Upper lobe of left lung (tissue), 6 donors: ENCODE results near the gene ZEB1. TPM values are rescaled to one million over a fixed set of nuclear protein-coding genes. Genes with fewer than 3 reads are reported as not detected.

Experiments
- ATAC-seq, 2 donors: fragments of 200-7000 bp; cut with Tn5 transposase; one replicate each; pipeline ENCODE4 v1.9.1; 2022; ENCODE audit warnings: mild to moderate bottlenecking in 2 of 2, moderate library complexity in 2 of 2; ENCODE audit not compliant: low FRiP score in 2 of 2
- DNase-seq, 2 donors: peaks; one replicate each; pipeline ENCODE4 v3.0.0-alpha.2; 2019 to 2020
- H3K27ac ChIP-seq, 4 donors: fragments of 200-600 bp; sonication (generic); one replicate each; pipeline ENCODE4 v1.5.1; 2016 to 2019
- H3K27me3 ChIP-seq, 4 donors: fragments of 200-600 bp; sonication (generic); one replicate each; pipeline ENCODE4 v1.5.1; 2017 to 2019
- H3K36me3 ChIP-seq, 4 donors: fragments of 200-600 bp; sonication (generic); one replicate each; pipeline ENCODE4 v1.5.1; 2016 to 2019
- H3K4me1 ChIP-seq, 4 donors: fragments of 200-600 bp; sonication (generic); one replicate each; pipeline ENCODE4 v1.5.1; 2018 to 2019
- H3K4me3 ChIP-seq, 4 donors: fragments of 200-600 bp; sonication (generic); one replicate each; pipeline ENCODE4 v1.5.1; 2017 to 2019; ENCODE audit warnings: mild to moderate bottlenecking in 2 of 4, moderate library complexity in 1 of 4
- H3K9me3 ChIP-seq, 4 donors: fragments of 200-600 bp; sonication (generic); one replicate each; pipeline ENCODE4 v1.5.1; 2018 to 2019
- CTCF ChIP-seq, 6 experiments: fragments of 450-650 bp in 4 of 6; fragments of 200-600 bp in 2 of 6; sonication (generic) in 2 of 6; IDR thresholded peaks; one replicate each; pipeline ENCODE4 v1.5.1; 2016 to 2019; ENCODE audit warnings: antibody characterized with exemption in 6 of 6
- EP300 ChIP-seq, 4 donors: sonication (generic); formaldehyde crosslinking; IDR thresholded peaks; one replicate each; pipeline ENCODE4 v1.5.1; 2017; ENCODE audit warnings: antibody characterized with exemption in 4 of 4, control low read depth in 2 of 4
- POLR2A ChIP-seq, 4 donors: fragments of 450-650 bp; IDR thresholded peaks; one replicate each; pipeline ENCODE4 v1.5.1; 2016 to 2017; ENCODE audit warnings: antibody characterized with exemption in 4 of 4, mild to moderate bottlenecking in 2 of 4
- POLR2AphosphoS5 ChIP-seq, 2 donors: sonication (generic); formaldehyde crosslinking; IDR thresholded peaks; one replicate each; pipeline ENCODE4 v1.5.1; 2017; ENCODE audit warnings: antibody characterized with exemption in 2 of 2
- WGBS, 2 donors: methylation state at CpG; one replicate each; pipeline ENCODE4 v1.1.5; 2017 to 2018; 5-methylcytosine and 5-hydroxymethylcytosine counted together
- total RNA-seq, 6 donors: library from RNA; depleted of rRNA in 4 of 6; stranded (reverse); fragments of >200 nt in 4 of 6; gene quantifications; one replicate each; pipeline versions ENCODE4 v1.1.0 to v1.2.1, GENCODE V29; 2016 to 2021
- donor health status: DM: no; HTN: no; CAD: no; lungs with moderate emphysema.
- donor health status: DM: no; HTN: yes; CAD: no; lungs with severe emphysema.

ZEB1 gene
- total RNA-seq, 6 donors from 2014 or later: 17.8 to 46.1 (median 32.6) TPM

DNA sequence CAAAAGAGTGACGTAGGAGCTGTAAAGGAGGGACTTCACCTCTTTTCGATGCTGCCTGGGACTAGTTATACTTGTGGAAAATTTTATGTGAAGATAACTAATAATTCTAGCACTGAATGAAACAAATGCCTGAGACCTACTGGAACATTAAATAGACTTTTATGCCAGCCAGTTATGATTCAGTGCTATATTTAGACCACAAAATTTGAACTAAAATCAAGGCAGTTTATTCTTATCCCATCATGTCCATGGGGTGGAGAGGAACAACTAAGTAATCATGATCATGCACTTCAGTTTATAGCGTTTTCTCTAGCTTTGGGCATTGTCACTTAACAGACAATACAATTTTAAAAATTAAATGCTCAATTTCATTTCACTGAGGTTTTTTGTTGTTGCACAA is 76.7 kb downstream of the ZEB1 start:
- TF ChIP-seq POLR2A (IDR thresholded peaks at IDR 0.05): no peak
- TF ChIP-seq EP300 (IDR thresholded peaks at IDR 0.05): no peak
- TF ChIP-seq CTCF (IDR thresholded peaks at IDR 0.05): no peak
- TF ChIP-seq POLR2AphosphoS5 (IDR thresholded peaks at IDR 0.05): no peak
- WGBS, 2 donors: 66 to 72% methylated on average over 3 of the region's 3 CpGs
- Histone ChIP-seq H3K4me3 (no peak overlapping the region), H3K9me3 (no peaks in the 10 kb centered on the region), H3K4me1 (no peaks in the 10 kb centered on the region), H3K27ac (no peak overlapping the region), H3K27me3 (no peaks in the 10 kb centered on the region), H3K36me3 (no peaks in the 10 kb centered on the region)
- no peak for ATAC-seq
- DNase-seq: no peak

DNA sequence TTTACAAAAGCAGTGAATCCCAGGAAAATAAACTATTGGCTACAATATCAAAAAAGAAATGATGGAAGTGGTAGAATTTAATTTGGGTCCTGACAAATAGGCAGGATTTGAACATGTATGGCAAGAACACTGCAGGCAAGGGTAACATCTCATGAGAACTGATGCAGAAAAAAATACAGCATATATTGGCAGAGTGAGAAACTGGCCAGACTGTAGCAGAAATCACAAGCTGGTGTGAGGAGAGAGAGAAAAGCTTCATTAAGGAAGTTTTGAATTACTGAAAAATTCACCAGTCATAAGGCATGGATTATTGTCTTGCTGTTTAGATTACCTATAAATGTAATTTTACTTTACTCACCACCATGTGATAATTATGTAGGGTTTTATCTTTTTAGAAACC is 77.4 kb downstream of the ZEB1 start:
- no peak overlapping the region for H3K27ac ChIP-seq
- ATAC-seq: no peak
- TF ChIP-seq EP300 (IDR thresholded peaks at IDR 0.05) (no peak), CTCF (IDR thresholded peaks at IDR 0.05) (no peak), POLR2AphosphoS5 (IDR thresholded peaks at IDR 0.05) (no peak), POLR2A (IDR thresholded peaks at IDR 0.05) (no peak)

GRCh38 chr10:31397852-31398251 is 78.8 kb downstream of the ZEB1 start:
- H3K4me3 ChIP-seq: no peak overlapping the region
- no peaks in the 10 kb centered on the region for H3K27me3 ChIP-seq
- no peak for TF ChIP-seq CTCF (IDR thresholded peaks at IDR 0.05)
- no peak for TF ChIP-seq POLR2AphosphoS5 (IDR thresholded peaks at IDR 0.05)
- no peak for TF ChIP-seq EP300 (IDR thresholded peaks at IDR 0.05)
- TF ChIP-seq POLR2A (IDR thresholded peaks at IDR 0.05): no peak
- H3K4me1 ChIP-seq: peaks cover 0 to 12% (median 3%) of the 10 kb centered on the region in 4 donors
- no peaks in the 10 kb centered on the region for H3K36me3 ChIP-seq
- ATAC-seq (no peak), DNase-seq (no peak)
- no peak overlapping the region for H3K27ac ChIP-seq
- 92 to 100% methylated on average over 1 of the region's 1 CpG for WGBS, 2 donors
- H3K9me3 ChIP-seq: no peaks in the 10 kb centered on the region

More for the DNA sequence above, 77.4 kb downstream of the ZEB1 start:
- Histone ChIP-seq H3K27me3 (no peaks in the 10 kb centered on the region), H3K9me3 (no peaks in the 10 kb centered on the region), H3K4me1 (peaks cover 0 to 4% (median 2%) of the 10 kb centered on the region in 4 donors), H3K36me3 (no peaks in the 10 kb centered on the region), H3K4me3 (no peak overlapping the region)
- DNase-seq: no peak

DNA sequence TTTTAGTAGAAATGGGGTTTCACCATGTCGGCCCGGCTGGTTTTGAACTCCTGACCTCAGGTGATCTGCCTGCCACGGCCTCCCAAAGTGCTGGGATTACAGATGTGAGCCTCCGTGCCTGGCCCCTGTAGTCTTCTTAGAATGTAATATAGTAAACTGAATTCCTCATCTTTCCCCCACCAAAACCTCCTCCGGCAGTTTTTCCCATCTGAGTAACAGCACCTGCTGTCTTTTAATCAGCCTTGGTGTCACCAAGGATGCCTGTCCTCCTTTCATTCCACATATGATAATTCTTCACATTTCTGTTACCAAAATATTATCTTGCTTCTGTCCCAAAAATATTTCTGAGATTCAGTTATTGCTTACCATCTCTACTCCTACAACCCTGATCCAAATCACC is 80.2 kb downstream of the ZEB1 start:
- H3K36me3 ChIP-seq: no peaks in the 10 kb centered on the region
- peaks cover 0 to 12% (median 3%) of the 10 kb centered on the region in 4 donors for H3K4me1 ChIP-seq
- H3K27ac ChIP-seq: no peak overlapping the region
- no peaks in the 10 kb centered on the region for H3K9me3 ChIP-seq
- no peak for TF ChIP-seq EP300 (IDR thresholded peaks at IDR 0.05)
- TF ChIP-seq POLR2AphosphoS5 (IDR thresholded peaks at IDR 0.05): no peak
- TF ChIP-seq CTCF (IDR thresholded peaks at IDR 0.05): no peak
- TF ChIP-seq POLR2A (IDR thresholded peaks at IDR 0.05): no peak
- H3K4me3 ChIP-seq: no peak overlapping the region
- H3K27me3 ChIP-seq: no peaks in the 10 kb centered on the region
- ATAC-seq: no peak
- 93 to 99% methylated on average over 5 of the region's 5 CpGs for WGBS, 2 donors
- no peak for DNase-seq

DNA sequence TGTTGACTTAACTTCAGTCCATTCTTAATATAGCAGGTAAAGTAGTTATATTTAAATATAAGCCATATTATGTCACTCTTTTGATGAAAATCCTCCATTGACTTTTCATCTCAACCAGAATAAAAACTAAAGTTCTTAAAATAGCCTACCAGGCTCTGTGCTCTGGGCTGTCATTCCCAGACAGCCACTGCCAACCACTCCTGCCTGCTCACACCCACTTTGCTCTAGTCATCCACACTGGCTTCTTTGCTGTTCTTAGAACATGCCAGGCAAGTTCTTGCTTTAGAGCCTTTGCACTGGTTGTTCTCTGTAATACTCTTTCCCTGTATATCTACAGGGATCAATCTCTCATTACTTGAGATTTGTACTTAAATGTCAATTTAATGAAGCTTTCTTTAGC is 80.6 kb downstream of the ZEB1 start:
- H3K4me3 ChIP-seq: no peak overlapping the region
- no peak for ATAC-seq
- no peaks in the 10 kb centered on the region for H3K36me3 ChIP-seq
- peaks cover 0 to 12% (median 3%) of the 10 kb centered on the region in 4 donors for H3K4me1 ChIP-seq
- H3K27ac ChIP-seq: no peak overlapping the region
- no peak for DNase-seq
- TF ChIP-seq CTCF (IDR thresholded peaks at IDR 0.05): no peak
- TF ChIP-seq EP300 (IDR thresholded peaks at IDR 0.05): no peak
- TF ChIP-seq POLR2AphosphoS5 (IDR thresholded peaks at IDR 0.05): no peak
- no peaks in the 10 kb centered on the region for H3K27me3 ChIP-seq
- H3K9me3 ChIP-seq: no peaks in the 10 kb centered on the region
